Prostate gland (tissue), 2 donors: ENCODE data around the gene CSPG4.

ENCODE experiments used
- CTCF ChIP-seq, 4 experiments: fragments of 200-600 bp in 2 of 4; fragments of 450-650 bp in 2 of 4; sonication (generic) in 2 of 4; IDR thresholded peaks; 1 replicate in 3 of 4; 2 replicates in 1 of 4; pipeline ENCODE4 v1.5.1; 2016 to 2019; ENCODE audit warnings: antibody characterized with exemption in 4 of 4, mild to moderate bottlenecking in 2 of 4, moderate library complexity in 2 of 4
- POLR2A ChIP-seq: fragments of 450-650 bp; IDR thresholded peaks from one replicate; pipeline ENCODE4 v1.6.1; 2016; ENCODE audit warnings: antibody characterized with exemption, mild to moderate bottlenecking
- POLR2AphosphoS5 ChIP-seq: sonication (generic); formaldehyde crosslinking; IDR thresholded peaks from one replicate; pipeline ENCODE4 v1.6.1; 2017; ENCODE audit warnings: antibody characterized with exemption

GRCh38 chr15:75695634-75696310, 16.9 kb downstream of the CSPG4 start:
- TF ChIP-seq CTCF (IDR thresholded peaks at IDR 0.05) (no peak), POLR2AphosphoS5 (no peak), POLR2A (no peak)
